DND-41 (cell line): Measurements from ENCODE around the gene THYN1.

ENCODE experiments used
- ATAC-seq: fragments of 200-7000 bp; cut with Tn5 transposase; 3 replicates; pipeline ENCODE4 v1.9.1; 2021; ENCODE audit warnings: low read depth; ENCODE audit not compliant: insufficient read depth
- DNase-seq: peaks from one replicate; pipeline ENCODE4 v3.0.0-alpha.2; 2020
- H2AFZ ChIP-seq: 2 replicates; pipeline ENCODE4 v1.6.0; 2012; ENCODE audit warnings: low read depth, low read length
- H3K27ac ChIP-seq: 2 replicates; pipeline ENCODE4 v1.5.1; 2012; ENCODE audit warnings: low read length, inconsistent platforms
- H3K27me3 ChIP-seq: fragments of 200-600 bp; sonication (generic); 2 replicates; pipeline ENCODE4 v1.6.0; 2012; ENCODE audit warnings: low read length, mild to moderate bottlenecking, inconsistent platforms; ENCODE audit not compliant: insufficient read depth, poor library complexity
- H3K36me3 ChIP-seq: 2 replicates; pipeline ENCODE4 v1.5.1; 2012; ENCODE audit warnings: low read length, inconsistent platforms; ENCODE audit not compliant: insufficient read depth
- H3K4me1 ChIP-seq: 2 replicates; pipeline ENCODE4 v1.5.1; 2012; ENCODE audit warnings: mild to moderate bottlenecking, low read length; ENCODE audit not compliant: insufficient read depth
- H3K4me2 ChIP-seq: 2 replicates; pipeline ENCODE4 v1.6.0; 2012; ENCODE audit warnings: mild to moderate bottlenecking, moderate library complexity, low read length, inconsistent platforms; ENCODE audit not compliant: insufficient read depth
- H3K4me3 ChIP-seq, 2 experiments: fragments of 200-600 bp in 1 of 2; shearing (Covaris generic) in 1 of 2; 2 replicates each; pipeline ENCODE4 v1.5.1; 2012 to 2016; ENCODE audit warnings: inconsistent platforms in 2 of 2, low read length in 2 of 2, mild to moderate bottlenecking in 2 of 2, low read depth in 1 of 2, moderate library complexity in 1 of 2
- H3K79me2 ChIP-seq: 2 replicates; pipeline ENCODE4 v1.6.0; 2012; ENCODE audit warnings: low read length, inconsistent platforms; ENCODE audit not compliant: insufficient read depth
- H3K9ac ChIP-seq: 2 replicates; pipeline ENCODE4 v1.6.0; 2012; ENCODE audit warnings: low read depth, mild to moderate bottlenecking, inconsistent platforms, low read length, moderate library complexity
- H3K9me3 ChIP-seq: 2 replicates; pipeline ENCODE4 v1.5.1; 2012; ENCODE audit warnings: low read length, moderate library complexity, mild to moderate bottlenecking, inconsistent platforms; ENCODE audit not compliant: insufficient read depth, severe bottlenecking
- H4K20me1 ChIP-seq: 2 replicates; pipeline ENCODE4 v1.6.0; 2012; ENCODE audit warnings: low read length; ENCODE audit not compliant: insufficient read depth
- CTCF ChIP-seq: IDR thresholded peaks from 2 replicates; pipeline ENCODE4 v1.5.1; 2012; ENCODE audit warnings: borderline replicate concordance, low read length, moderate library complexity, mild to moderate bottlenecking; ENCODE audit not compliant: poor library complexity, severe bottlenecking; ENCODE audit errors: extremely low read depth
- EZH2 ChIP-seq: IDR thresholded peaks from 3 replicates; pipeline ENCODE4 v1.6.1; 2012; ENCODE audit warnings: borderline replicate concordance, low read depth, mild to moderate bottlenecking, moderate library complexity, low read length, inconsistent platforms; ENCODE audit not compliant: severe bottlenecking

Gene THYN1

GRCh38 chr11:134271978-134272377 lies 18.8 kb upstream of the THYN1 start:
- Histone ChIP-seq H3K27me3 (no peaks in the 10 kb centered on the region), H3K4me3 (no peak overlapping the region), H4K20me1 (no peaks in the 10 kb centered on the region), H3K79me2 (peaks cover 72% of the 10 kb centered on the region), H3K9ac (no peak overlapping the region), H3K9me3 (no peaks in the 10 kb centered on the region), H3K36me3 (no peaks in the 10 kb centered on the region), H3K27ac (peak overlapping the region; percentile 88), H3K4me2 (peak overlapping the region; percentile 92), H3K4me1 (peaks cover 70% of the 10 kb centered on the region), H2AFZ (no peak overlapping the region)
- DNase-seq (no peak), ATAC-seq (no peak)
- TF ChIP-seq EZH2 (no peak), CTCF (no peak)

GRCh38 chr11:134270250-134270714 lies 17.1 kb upstream of the THYN1 start:
- H3K9me3 ChIP-seq, result no peaks in the 10 kb centered on the region

GRCh38 chr11:134267966-134268365 lies 14.8 kb upstream of the THYN1 start:
- DNase-seq (no peak), ATAC-seq (no peak)
- peaks cover 40% of the 10 kb centered on the region for H3K4me1 ChIP-seq
- TF ChIP-seq EZH2, result no peak
- no peak for TF ChIP-seq CTCF
- no peak overlapping the region for H3K4me2 ChIP-seq
- H3K27ac ChIP-seq, result peak overlapping the region; percentile 3; the same call in 1 of the 2 replicates
- peaks cover 16% of the 10 kb centered on the region; the same call in 1 of the 2 replicates for H3K36me3 ChIP-seq
- no peak overlapping the region for H3K4me3 ChIP-seq
- H2AFZ ChIP-seq, result no peak overlapping the region
- H3K27me3 ChIP-seq, result no peaks in the 10 kb centered on the region
- no peaks in the 10 kb centered on the region for H4K20me1 ChIP-seq
- no peak overlapping the region for H3K9ac ChIP-seq
- H3K79me2 ChIP-seq, result peaks cover 56% of the 10 kb centered on the region
- H3K9me3 ChIP-seq, result no peaks in the 10 kb centered on the region

More at GRCh38 chr11:134270250-134270714, 17.1 kb upstream of the THYN1 start:
- DNase-seq, result peak; percentile 82
- Histone ChIP-seq H4K20me1 (no peaks in the 10 kb centered on the region), H2AFZ (peak overlapping the region; percentile 36; the same call in 1 of the 2 replicates), H3K36me3 (no peaks in the 10 kb centered on the region), H3K27me3 (no peaks in the 10 kb centered on the region), H3K4me2 (peak overlapping the region; percentile 50), H3K9ac (peak overlapping the region; percentile 49), H3K4me3 (peak overlapping the region in 1 of 2 experiments; percentile 40; a peak in 2 of 4 replicates), H3K27ac (peak overlapping the region; percentile 89), H3K79me2 (peaks cover 74% of the 10 kb centered on the region), H3K4me1 (peaks cover 63% of the 10 kb centered on the region)
- ATAC-seq, result peak; percentile 83
- TF ChIP-seq EZH2 (no peak), CTCF (peak; percentile 84)
